ENCODE results near the gene MOSMO. TPM values are rescaled to one million over a fixed set of nuclear protein-coding genes. Genes with fewer than 3 reads are reported as not detected.

Gene MOSMO
- total and polyA plus RNA-seq, 9 of the 15 experiments (the other 6 are each of a cell fraction or from before 2014, with no cell fraction given), result 1.9 to 13.3 (median 7.7) TPM

GRCh38 chr16:21971856-21972255 is 36.1 kb upstream of the MOSMO start (continued):
- TF ChIP-seq USF1 (CRISPR knock-in tag; IDR thresholded peaks at IDR 0.05) (no peak), ELK1 (CRISPR knock-in tag; IDR thresholded peaks at IDR 0.05) (no peak), ZBTB26 (CRISPR knock-in tag; IDR thresholded peaks at IDR 0.05) (no peak)

- H3K79me2 ChIP-seq (ENCODE audit: control insufficient read depth, insufficient read depth, low read length), result no peaks in the 10 kb centered on the region
- H3K36me3 ChIP-seq (ENCODE audit: control insufficient read depth, insufficient read depth, low read length), result peaks cover 97% of the 10 kb centered on the region
- ChIA-PET POLR2A (interaction anchor here (1.2 to 1.3 kb wide), 2 partner anchors 10 to 18 kb away, joined by 3 to 4 read pairs; no protein-coding TSS in a partner anchor), CTCF (ENCODE audit: low intra/inter-chr PET ratio) (no interaction called here)
- H4K20me1 ChIP-seq (replicated peaks; ENCODE audit: control insufficient read depth, insufficient read depth, low read length), result no peaks in the 10 kb centered on the region
- no peak overlapping the region for H3K4me3 ChIP-seq
- H3K4me1 ChIP-seq (replicated peaks in 1 of 2; ENCODE audit: control insufficient read depth in 2 of 2, insufficient read depth in 2 of 2, low read length in 2 of 2), result no peaks in the 10 kb centered on the region
- no peak overlapping the region for H3K9ac ChIP-seq (ENCODE audit: insufficient read depth in 1 of 2, low read depth in 2 of 2, low read length in 2 of 2)
- no TSS peak for BruUV-seq (replicated peaks)
- ATAC-seq (no peak), DNase-seq (ENCODE audit: extremely low read depth in 1 of 4, low spot score in 3 of 4) (no peak), FAIRE-seq (no peak)
- no peaks in the 10 kb centered on the region for H3K9me1 ChIP-seq (ENCODE audit: control insufficient read depth, insufficient read depth, low read length)
- in situ Hi-C loops (cut with MboI), result no loop called here
- no peak overlapping the region for H2AFZ ChIP-seq (ENCODE audit: low read depth, low read length)
- no peaks in the 10 kb centered on the region for H3K9me3 ChIP-seq (replicated peaks; ENCODE audit: control insufficient read depth, insufficient read depth, low read depth, low read length)
- H3K27ac ChIP-seq (ENCODE audit: extremely low read depth, low read depth, low read length), result no peak overlapping the region
- H3K27me3 ChIP-seq (ENCODE audit: control insufficient read depth in 2 of 2, insufficient read depth in 2 of 2, low read length in 2 of 2), result no peaks in the 10 kb centered on the region
- intact Hi-C loops (cut with micrococcal nuclease), result no loop called here
- 96% methylated on average over 2 of the region's 2 CpGs for WGBS (ENCODE audit: insufficient coverage, low coverage, missing lambda C conversion rate)
- no peak overlapping the region for H3K4me2 ChIP-seq (ENCODE audit: insufficient read depth, low read length)
- TF ChIP-seq CTCFL (IDR thresholded peaks at IDR 0.05; ENCODE audit: borderline replicate concordance, insufficient read depth, low read depth, low read length, poor library complexity, severe bottlenecking), result no peak
- TF ChIP-seq MED1 (CRISPR knock-in tag; IDR thresholded peaks at IDR 0.05; ENCODE audit: borderline replicate concordance), result no peak
- TF ChIP-seq ZNF785 (CRISPR knock-in tag; IDR thresholded peaks at IDR 0.05), result no peak
- TF ChIP-seq KAT8 (IDR thresholded peaks at IDR 0.05; ENCODE audit: low read depth), result no peak
- no peak for TF ChIP-seq RAD21 (CRISPR knock-in tag; conservative IDR thresholded peaks at IDR 0.05 in 1 of 2, IDR thresholded peaks at IDR 0.05 in 1 of 2)
- no peak for TF ChIP-seq GMEB1 (CRISPR knock-in tag; IDR thresholded peaks at IDR 0.05)
- TF ChIP-seq ZNF695 (CRISPR knock-in tag; IDR thresholded peaks at IDR 0.05), result no peak
- TF ChIP-seq POLR2AphosphoS5 (IDR thresholded peaks at IDR 0.05; ENCODE audit: control insufficient read depth, insufficient read depth, low read depth, low read length), result no peak
- no peak for TF ChIP-seq ARHGAP35 (IDR thresholded peaks at IDR 0.05; ENCODE audit: partially characterized antibody)
- no peak for TF ChIP-seq BCOR (IDR thresholded peaks at IDR 0.05)
- no peak for TF ChIP-seq PPARD (CRISPR knock-in tag; IDR thresholded peaks at IDR 0.05)
- TF ChIP-seq ZSCAN32 (CRISPR knock-in tag; IDR thresholded peaks at IDR 0.05), result no peak
Measured at GRCh38 chr16:21973945-21974344, 34.0 kb upstream of the MOSMO start.
